ENCODE measurements around the gene PMEPA1.
A peak's percentile ranks its signal among the peaks of the same experiment; 100 is the strongest.

PMEPA1 gene

GRCh38 chr20:57746201-57746600 is 36.4 kb upstream of the PMEPA1 start:
- H2AFZ ChIP-seq = no peak overlapping the region
- H3K4me2 ChIP-seq (ENCODE audit: low read length) = no peak overlapping the region
- H3K9me3 ChIP-seq (ENCODE audit: control insufficient read depth, low read length) = no peaks in the 10 kb centered on the region
- no peak overlapping the region for H3K27ac ChIP-seq
- H3K79me2 ChIP-seq = no peaks in the 10 kb centered on the region
- H3K27me3 ChIP-seq (ENCODE audit: control insufficient read depth, insufficient read depth, low read length) = no peaks in the 10 kb centered on the region
- H3K36me3 ChIP-seq (ENCODE audit: control insufficient read depth, insufficient read depth, low read length) = no peaks in the 10 kb centered on the region
- no peak for TF ChIP-seq CTCF (IDR thresholded peaks at IDR 0.05)
- peaks cover 11% of the 10 kb centered on the region for H3K4me1 ChIP-seq
- H3K4me3 ChIP-seq (ENCODE audit: low read depth, low read length) = no peak overlapping the region
- no peak overlapping the region for H3K9ac ChIP-seq

GRCh38 chr20:57744206-57744605 is 34.4 kb upstream of the PMEPA1 start:
- Histone ChIP-seq H3K4me1 (peaks cover 10% of the 10 kb centered on the region), H3K27me3 (ENCODE audit: control insufficient read depth, insufficient read depth, low read length) (no peaks in the 10 kb centered on the region), H3K4me2 (ENCODE audit: low read length) (no peak overlapping the region), H3K27ac (no peak overlapping the region), H3K4me3 (ENCODE audit: low read depth, low read length) (no peak overlapping the region), H3K9me3 (ENCODE audit: control insufficient read depth, low read length) (no peaks in the 10 kb centered on the region), H3K9ac (no peak overlapping the region), H3K79me2 (no peaks in the 10 kb centered on the region), H3K36me3 (ENCODE audit: control insufficient read depth, insufficient read depth, low read length) (no peaks in the 10 kb centered on the region), H2AFZ (no peak overlapping the region)
- TF ChIP-seq CTCF (IDR thresholded peaks at IDR 0.05) = no peak

GRCh38 chr20:57743450-57744095 is 33.8 kb upstream of the PMEPA1 start:
- Histone ChIP-seq H2AFZ (no peak overlapping the region), H3K27ac (no peak overlapping the region), H3K4me2 (ENCODE audit: low read length) (peak overlapping the region; percentile 22), H3K9ac (no peak overlapping the region), H3K27me3 (ENCODE audit: control insufficient read depth, insufficient read depth, low read length) (no peaks in the 10 kb centered on the region), H3K4me1 (peaks cover 6% of the 10 kb centered on the region), H3K36me3 (ENCODE audit: control insufficient read depth, insufficient read depth, low read length) (no peaks in the 10 kb centered on the region), H3K4me3 (ENCODE audit: low read depth, low read length) (no peak overlapping the region), H3K79me2 (no peaks in the 10 kb centered on the region), H3K9me3 (ENCODE audit: control insufficient read depth, low read length) (no peaks in the 10 kb centered on the region)
- no peak for TF ChIP-seq CTCF (IDR thresholded peaks at IDR 0.05)

- Histone ChIP-seq H3K36me3 (ENCODE audit: control insufficient read depth, insufficient read depth, low read length) (no peaks in the 10 kb centered on the region), H3K4me1 (no peaks in the 10 kb centered on the region), H3K9me3 (ENCODE audit: control insufficient read depth, low read length) (no peaks in the 10 kb centered on the region), H3K9ac (no peak overlapping the region), H2AFZ (no peak overlapping the region), H3K4me3 (ENCODE audit: low read depth, low read length) (no peak overlapping the region), H3K4me2 (ENCODE audit: low read length) (peak overlapping the region; percentile 22), H3K27me3 (ENCODE audit: control insufficient read depth, insufficient read depth, low read length) (no peaks in the 10 kb centered on the region), H3K79me2 (no peaks in the 10 kb centered on the region), H3K27ac (no peak overlapping the region)
- TF ChIP-seq CTCF (IDR thresholded peaks at IDR 0.05) = no peak
These were observed 32.8 kb upstream of the PMEPA1 start for GRCh38 chr20:57742507-57743181.

GRCh38 chr20:57738484-57738883 is 28.7 kb upstream of the PMEPA1 start:
- H2AFZ ChIP-seq = no peak overlapping the region
- H3K9ac ChIP-seq = no peak overlapping the region
- H3K36me3 ChIP-seq (ENCODE audit: control insufficient read depth, insufficient read depth, low read length) = no peaks in the 10 kb centered on the region
- no peaks in the 10 kb centered on the region for H3K27me3 ChIP-seq (ENCODE audit: control insufficient read depth, insufficient read depth, low read length)
- no peak for TF ChIP-seq CTCF (IDR thresholded peaks at IDR 0.05)
- H3K4me2 ChIP-seq (ENCODE audit: low read length) = no peak overlapping the region
- no peaks in the 10 kb centered on the region for H3K4me1 ChIP-seq
- no peak overlapping the region for H3K4me3 ChIP-seq (ENCODE audit: low read depth, low read length)
- no peaks in the 10 kb centered on the region for H3K9me3 ChIP-seq (ENCODE audit: control insufficient read depth, low read length)
- H3K79me2 ChIP-seq = no peaks in the 10 kb centered on the region
- H3K27ac ChIP-seq = no peak overlapping the region
